WI38 (cell line): Measurements from ENCODE around the gene TWNK.
A peak's percentile ranks its signal among the peaks of the same experiment; 100 is the strongest.

Experiments used
- H3K4me3 ChIP-seq: 2 replicates; pipeline ENCODE4 v1.5.1; 2011; ENCODE audit warnings: low read depth, mild to moderate bottlenecking, control low read depth, low read length
- TF ChIP-seq, protein P1 (sequence below): IDR thresholded peaks from 2 replicates; pipeline ENCODE4 v1.5.1; 2012; ENCODE audit warnings: low read depth, mild to moderate bottlenecking, control low read depth, low read length

TWNK gene

DNA sequence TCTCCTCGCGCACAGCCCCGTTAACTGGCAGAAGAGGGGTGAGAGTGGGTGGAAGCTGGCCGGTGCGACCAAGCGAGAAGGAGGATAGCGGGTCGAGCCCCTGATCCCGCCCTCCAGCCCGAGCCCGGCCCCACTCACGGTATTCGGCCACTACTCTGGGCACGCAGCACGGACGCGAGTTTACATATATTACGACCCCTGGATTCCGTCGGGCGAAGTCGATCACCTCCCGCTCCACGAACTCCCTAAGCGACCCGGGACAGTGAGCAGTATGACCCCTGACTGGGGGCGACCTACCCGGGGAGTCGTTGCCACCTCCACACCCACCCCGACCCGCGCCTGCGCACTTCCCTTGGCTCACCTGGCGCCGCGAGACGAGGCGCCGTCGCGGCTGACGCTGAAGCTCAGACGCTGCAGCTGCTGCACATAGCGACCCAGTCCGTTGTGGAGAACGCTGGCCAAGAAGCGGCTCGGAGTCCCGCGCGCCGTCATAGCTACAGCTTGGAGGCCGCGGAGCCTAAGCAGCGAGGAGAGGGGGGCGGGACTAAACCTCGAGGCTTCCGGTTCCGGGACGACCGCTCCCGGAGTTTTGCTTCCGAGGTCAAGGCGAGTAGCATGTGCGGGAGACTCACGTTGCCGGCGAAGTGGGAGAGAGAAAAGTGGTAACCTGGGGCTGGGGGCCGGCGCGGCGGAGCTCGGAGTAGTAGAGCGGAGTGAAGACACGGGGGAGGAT, at the start of gene TWNK, which contains the start of gene MRPL43:
Gene TWNK (plus strand): TSS at position 592 of the 733 bp plus-strand sequence. CDS start 668 bp downstream, outside the sequence.
Gene MRPL43 (minus strand): TSS at position 546 of the 733 bp plus-strand sequence. CDS start 54 bp downstream, at position 492.
- peak within 1 kb of the TSS; percentile 94 for H3K4me3 ChIP-seq
- TF ChIP-seq, protein P1, sequence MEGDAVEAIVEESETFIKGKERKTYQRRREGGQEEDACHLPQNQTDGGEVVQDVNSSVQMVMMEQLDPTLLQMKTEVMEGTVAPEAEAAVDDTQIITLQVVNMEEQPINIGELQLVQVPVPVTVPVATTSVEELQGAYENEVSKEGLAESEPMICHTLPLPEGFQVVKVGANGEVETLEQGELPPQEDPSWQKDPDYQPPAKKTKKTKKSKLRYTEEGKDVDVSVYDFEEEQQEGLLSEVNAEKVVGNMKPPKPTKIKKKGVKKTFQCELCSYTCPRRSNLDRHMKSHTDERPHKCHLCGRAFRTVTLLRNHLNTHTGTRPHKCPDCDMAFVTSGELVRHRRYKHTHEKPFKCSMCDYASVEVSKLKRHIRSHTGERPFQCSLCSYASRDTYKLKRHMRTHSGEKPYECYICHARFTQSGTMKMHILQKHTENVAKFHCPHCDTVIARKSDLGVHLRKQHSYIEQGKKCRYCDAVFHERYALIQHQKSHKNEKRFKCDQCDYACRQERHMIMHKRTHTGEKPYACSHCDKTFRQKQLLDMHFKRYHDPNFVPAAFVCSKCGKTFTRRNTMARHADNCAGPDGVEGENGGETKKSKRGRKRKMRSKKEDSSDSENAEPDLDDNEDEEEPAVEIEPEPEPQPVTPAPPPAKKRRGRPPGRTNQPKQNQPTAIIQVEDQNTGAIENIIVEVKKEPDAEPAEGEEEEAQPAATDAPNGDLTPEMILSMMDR, result no peak

DNA sequence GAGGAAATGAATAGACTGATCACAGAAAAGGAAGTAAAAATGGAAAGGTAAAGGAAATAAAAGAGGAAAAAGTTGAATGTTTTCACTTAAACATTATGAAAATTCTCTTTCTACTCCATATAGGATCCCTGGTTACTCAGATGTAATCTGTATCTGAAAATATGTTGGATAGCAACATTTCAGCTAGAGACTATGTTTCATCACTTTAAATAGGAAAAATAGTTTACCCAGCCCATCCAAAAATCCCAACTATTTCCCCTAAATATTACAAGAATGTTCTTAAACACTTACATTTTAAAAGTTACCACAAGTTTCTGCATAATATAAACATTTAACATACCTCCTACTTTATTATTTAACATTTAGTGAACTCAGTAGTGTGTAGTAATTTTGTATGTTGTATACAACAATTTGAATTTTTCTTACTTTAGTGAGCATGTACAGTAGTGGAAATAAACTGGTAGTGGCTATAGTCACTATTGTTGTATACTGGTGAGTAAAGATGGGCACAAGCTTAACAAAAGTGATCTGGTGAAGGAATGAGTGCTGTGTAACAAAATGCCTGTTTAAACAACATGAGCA, 47.5 kb upstream of the TWNK start:
- TF ChIP-seq, protein P1, result no peak
- H3K4me3 ChIP-seq, result no peak overlapping the region

DNA sequence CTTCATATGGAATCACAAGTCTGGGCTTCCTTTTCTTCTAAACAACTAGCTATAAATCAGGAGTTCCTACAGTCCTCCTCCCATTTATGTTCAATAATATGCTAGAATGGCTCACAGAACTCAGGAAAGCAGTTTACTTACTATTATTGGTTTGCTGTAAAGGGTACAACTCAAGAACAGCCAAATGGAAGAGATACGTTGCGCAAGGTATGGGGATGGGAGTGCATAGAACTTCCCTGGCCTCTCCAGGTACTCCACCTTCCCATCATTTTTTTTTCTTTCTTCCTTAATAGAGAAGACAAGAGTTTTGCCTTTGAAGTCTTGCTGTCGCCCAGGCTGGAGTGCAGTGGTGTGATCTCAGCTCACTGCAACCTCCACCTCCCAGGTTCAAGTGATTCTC, 45.1 kb upstream of the TWNK start:
- no peak overlapping the region for H3K4me3 ChIP-seq
- TF ChIP-seq, protein P1, result no peak

DNA sequence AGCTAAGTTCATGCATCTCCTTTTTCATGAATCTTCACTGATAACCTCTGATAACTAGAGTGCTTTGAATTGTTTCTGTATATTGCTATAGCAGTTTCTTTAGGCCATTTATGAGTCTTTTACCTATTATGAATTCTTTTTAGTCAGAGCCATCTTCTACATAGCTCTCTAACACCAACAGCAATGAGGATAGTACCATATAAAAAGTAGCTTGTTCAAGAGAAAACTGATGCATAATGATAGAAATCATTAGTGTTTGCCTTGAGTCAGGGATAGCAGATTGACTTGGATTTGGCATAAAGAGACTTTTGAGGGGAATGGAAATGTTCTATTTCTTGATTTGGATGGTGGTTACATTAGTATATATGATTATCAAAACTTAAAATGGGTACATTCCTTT, 43.8 kb upstream of the TWNK start:
- H3K4me3 ChIP-seq, result no peak overlapping the region
- TF ChIP-seq, protein P1, result no peak

DNA sequence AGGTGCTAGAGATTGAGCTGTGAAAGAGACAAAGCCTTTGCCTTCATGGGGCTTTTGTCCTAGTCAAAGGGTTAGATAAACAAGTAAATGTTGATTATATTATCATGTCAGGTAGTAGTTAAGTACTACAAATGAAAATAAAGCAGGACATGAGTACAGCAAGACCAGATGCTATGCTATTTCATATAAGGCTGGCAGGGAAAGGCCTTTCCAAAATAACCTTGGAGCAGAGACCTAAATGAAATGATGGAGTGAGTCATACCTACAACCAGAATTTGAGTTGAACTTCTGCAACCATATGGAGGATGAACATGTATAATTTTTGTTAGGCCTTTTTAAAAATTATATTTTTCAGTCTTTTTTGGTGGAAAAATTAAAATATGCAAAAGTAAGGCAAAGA, 41.6 kb upstream of the TWNK start:
- TF ChIP-seq, protein P1, result no peak
- no peak overlapping the region for H3K4me3 ChIP-seq

DNA sequence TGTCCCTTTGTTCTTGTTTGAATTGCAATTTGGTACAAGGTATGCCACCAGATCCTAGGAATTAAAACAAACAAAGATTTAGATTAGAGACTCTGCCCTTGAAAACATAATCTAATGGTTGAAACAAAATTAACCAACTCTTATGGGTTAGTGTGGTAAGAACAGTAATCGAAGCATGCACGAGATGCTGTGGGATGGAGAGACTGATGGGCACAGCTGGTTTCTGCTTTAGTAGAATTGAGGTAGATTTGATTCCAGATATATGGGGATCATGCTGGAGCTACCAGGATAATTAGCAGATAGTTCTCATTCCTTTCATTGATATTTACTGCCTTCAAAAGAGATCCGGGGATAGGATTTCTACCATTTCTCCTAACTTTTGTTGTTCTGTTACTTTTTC, 38.4 kb upstream of the TWNK start:
- TF ChIP-seq, protein P1, result no peak
- H3K4me3 ChIP-seq, result no peak overlapping the region

DNA sequence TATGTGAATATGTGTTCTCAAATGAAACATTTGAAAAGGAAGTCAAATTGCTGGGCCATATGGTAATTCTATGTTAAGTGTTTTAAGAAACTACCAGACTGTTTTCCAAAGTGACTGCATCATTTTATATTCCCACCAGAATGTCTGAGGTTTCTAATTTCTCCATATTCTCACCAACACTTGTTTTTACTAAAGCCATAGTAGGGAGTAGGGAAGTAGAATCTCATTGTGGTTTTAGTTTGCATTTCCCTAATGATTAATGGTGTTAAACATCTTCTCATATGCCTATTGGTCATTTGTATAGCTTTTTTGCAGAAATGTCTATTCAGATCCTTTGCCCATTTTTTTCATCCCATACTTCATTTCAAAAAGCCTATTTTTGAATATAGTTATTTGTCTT, 27.1 kb upstream of the TWNK start:
- H3K4me3 ChIP-seq, result no peak overlapping the region
- TF ChIP-seq, protein P1, result no peak
